OCI-LY1 (cell line): Measurements from ENCODE around the gene CA7.

ENCODE experiments used
- H2AFZ ChIP-seq: fragments of 200-600 bp; sonication (generic), shearing (Covaris generic); 2 replicates; pipeline ENCODE4 v1.6.0; 2014; ENCODE audit warnings: antibody characterized with exemption, mild to moderate bottlenecking, low read length
- H3F3A ChIP-seq: fragments of 200-600 bp; sonication (generic), shearing (Covaris generic); 2 replicates; pipeline ENCODE4 v1.6.0; 2014; ENCODE audit warnings: mild to moderate bottlenecking, antibody characterized with exemption, low read length, moderate library complexity; ENCODE audit not compliant: insufficient read depth
- H3K27ac ChIP-seq: fragments of 200-600 bp; sonication (generic); 2 replicates; pipeline ENCODE4 v1.5.1; 2014; ENCODE audit warnings: low read length, mixed run types, mild to moderate bottlenecking, low read depth; ENCODE audit not compliant: poor library complexity, severe bottlenecking
- H3K27me3 ChIP-seq: fragments of 200-600 bp; sonication (generic); 2 replicates; pipeline ENCODE4 v1.6.0; 2014; ENCODE audit warnings: antibody characterized with exemption, mild to moderate bottlenecking, low read length, moderate library complexity; ENCODE audit not compliant: insufficient read depth
- H3K36me3 ChIP-seq: fragments of 200-600 bp; sonication (generic); 2 replicates; pipeline ENCODE4 v1.6.1; 2014; ENCODE audit warnings: mild to moderate bottlenecking, antibody characterized with exemption, low read length, moderate library complexity, mixed read lengths; ENCODE audit not compliant: insufficient read depth
- H3K4me1 ChIP-seq: fragments of 200-600 bp; sonication (generic); 2 replicates; pipeline ENCODE4 v1.5.1; 2014; ENCODE audit warnings: mild to moderate bottlenecking, low read length, moderate library complexity; ENCODE audit not compliant: insufficient read depth, severe bottlenecking
- H3K4me2 ChIP-seq: fragments of 200-600 bp; sonication (generic), shearing (Covaris generic); 2 replicates; pipeline ENCODE4 v1.6.1; 2014; ENCODE audit warnings: low read length
- H3K4me3 ChIP-seq: fragments of 200-600 bp; sonication (generic); 2 replicates; pipeline ENCODE4 v1.5.1; 2014; ENCODE audit warnings: low read length, low read depth, mild to moderate bottlenecking, mixed read lengths; ENCODE audit not compliant: poor library complexity, severe bottlenecking
- H3K79me2 ChIP-seq: fragments of 200-600 bp; shearing (Covaris generic); 2 replicates; pipeline ENCODE4 v1.6.1; 2016; ENCODE audit warnings: mixed run types, low read length, mixed read lengths; ENCODE audit not compliant: insufficient read depth
- H3K9ac ChIP-seq: fragments of 200-600 bp; sonication (generic), shearing (Covaris generic); 2 replicates; pipeline ENCODE4 v1.6.1; 2014; ENCODE audit warnings: mild to moderate bottlenecking, low read length, mixed read lengths
- H3K9me2 ChIP-seq: fragments of 200-600 bp; sonication (generic), shearing (Covaris generic); 2 replicates; pipeline ENCODE4 v1.6.1; 2014; ENCODE audit warnings: low read depth, mild to moderate bottlenecking, low read length, mixed read lengths
- H3K9me3 ChIP-seq: fragments of 200-600 bp; shearing (Covaris generic); 2 replicates; pipeline ENCODE4 v1.6.1; 2014; ENCODE audit warnings: low read length, mixed read lengths
- H4K20me1 ChIP-seq: fragments of 200-600 bp; sonication (generic), shearing (Covaris generic); 2 replicates; pipeline ENCODE4 v1.6.0; 2016; ENCODE audit warnings: mild to moderate bottlenecking, low read length; ENCODE audit not compliant: insufficient read depth
- EZH2 ChIP-seq: fragments of 200-600 bp; sonication (generic), shearing (Covaris generic); IDR thresholded peaks from 2 replicates; pipeline ENCODE4 v1.8.0; 2017; ENCODE audit warnings: borderline replicate concordance, mixed run types, mild to moderate bottlenecking, antibody characterized with exemption, low read length, moderate library complexity, mixed read lengths
- TF ChIP-seq, protein P1 (sequence below): fragments of 200-600 bp; sonication (generic), shearing (Covaris generic); IDR thresholded peaks from 2 replicates; pipeline ENCODE4 v1.5.1; 2017; ENCODE audit warnings: mild to moderate bottlenecking, antibody characterized with exemption, low read length, moderate library complexity, mixed read lengths

The CA7 gene

DNA sequence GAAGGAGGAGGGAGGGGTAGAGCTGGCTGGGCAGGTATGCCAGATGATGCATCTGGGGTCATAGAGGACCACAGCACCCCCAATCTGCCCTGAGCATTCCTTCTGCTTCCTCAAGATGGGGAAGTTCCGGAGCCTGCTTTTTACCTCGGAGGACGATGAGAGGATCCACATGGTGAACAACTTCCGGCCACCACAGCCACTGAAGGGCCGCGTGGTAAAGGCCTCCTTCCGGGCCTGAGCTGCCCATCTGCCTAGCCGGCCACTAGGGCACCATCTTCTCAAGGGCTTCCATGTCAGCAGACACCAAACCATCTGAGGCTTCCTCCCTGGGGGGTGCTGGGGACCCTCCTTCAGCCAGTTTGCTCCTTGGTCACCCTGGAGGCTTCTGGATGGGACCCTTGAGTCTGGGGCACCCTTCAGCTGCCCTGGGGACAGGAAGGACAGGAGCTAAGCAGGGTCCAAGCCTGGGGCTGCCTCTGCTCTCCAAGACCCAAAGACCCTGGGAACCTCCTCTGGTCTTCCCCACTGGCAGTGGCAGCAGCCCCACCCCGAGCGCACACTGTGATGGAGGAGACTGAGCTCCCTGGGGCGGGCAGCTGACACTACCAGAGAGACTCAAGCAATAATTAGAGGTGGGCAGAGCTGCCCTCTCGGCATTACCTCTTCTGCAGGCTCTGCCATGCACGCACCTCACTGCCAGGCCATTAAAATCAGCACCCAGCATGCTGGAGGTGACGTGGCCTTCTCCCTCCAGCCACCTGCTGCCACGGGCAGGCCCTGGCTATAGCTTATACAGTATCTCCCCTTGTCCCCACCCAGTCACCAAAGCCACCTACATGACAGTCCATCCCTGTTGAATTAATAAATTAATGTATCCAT, 9.3 kb downstream of the CA7 start:
- no peaks in the 10 kb centered on the region for H3K4me1 ChIP-seq
- TF ChIP-seq EZH2 = no peak
- TF ChIP-seq, protein P1, sequence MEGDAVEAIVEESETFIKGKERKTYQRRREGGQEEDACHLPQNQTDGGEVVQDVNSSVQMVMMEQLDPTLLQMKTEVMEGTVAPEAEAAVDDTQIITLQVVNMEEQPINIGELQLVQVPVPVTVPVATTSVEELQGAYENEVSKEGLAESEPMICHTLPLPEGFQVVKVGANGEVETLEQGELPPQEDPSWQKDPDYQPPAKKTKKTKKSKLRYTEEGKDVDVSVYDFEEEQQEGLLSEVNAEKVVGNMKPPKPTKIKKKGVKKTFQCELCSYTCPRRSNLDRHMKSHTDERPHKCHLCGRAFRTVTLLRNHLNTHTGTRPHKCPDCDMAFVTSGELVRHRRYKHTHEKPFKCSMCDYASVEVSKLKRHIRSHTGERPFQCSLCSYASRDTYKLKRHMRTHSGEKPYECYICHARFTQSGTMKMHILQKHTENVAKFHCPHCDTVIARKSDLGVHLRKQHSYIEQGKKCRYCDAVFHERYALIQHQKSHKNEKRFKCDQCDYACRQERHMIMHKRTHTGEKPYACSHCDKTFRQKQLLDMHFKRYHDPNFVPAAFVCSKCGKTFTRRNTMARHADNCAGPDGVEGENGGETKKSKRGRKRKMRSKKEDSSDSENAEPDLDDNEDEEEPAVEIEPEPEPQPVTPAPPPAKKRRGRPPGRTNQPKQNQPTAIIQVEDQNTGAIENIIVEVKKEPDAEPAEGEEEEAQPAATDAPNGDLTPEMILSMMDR = no peak
- H3K79me2 ChIP-seq = no peaks in the 10 kb centered on the region
- no peaks in the 10 kb centered on the region for H3K36me3 ChIP-seq
- no peaks in the 10 kb centered on the region for H4K20me1 ChIP-seq
- H3K4me3 ChIP-seq = no peak overlapping the region
- H3K9ac ChIP-seq = no peak overlapping the region
- H3K27ac ChIP-seq = no peak overlapping the region
- no peak overlapping the region for H3K4me2 ChIP-seq
- H2AFZ ChIP-seq = no peak overlapping the region
- H3F3A ChIP-seq = no peaks in the 10 kb centered on the region
- no peaks in the 10 kb centered on the region for H3K27me3 ChIP-seq
- no peaks in the 10 kb centered on the region for H3K9me3 ChIP-seq
- H3K9me2 ChIP-seq = no peaks in the 10 kb centered on the region

DNA sequence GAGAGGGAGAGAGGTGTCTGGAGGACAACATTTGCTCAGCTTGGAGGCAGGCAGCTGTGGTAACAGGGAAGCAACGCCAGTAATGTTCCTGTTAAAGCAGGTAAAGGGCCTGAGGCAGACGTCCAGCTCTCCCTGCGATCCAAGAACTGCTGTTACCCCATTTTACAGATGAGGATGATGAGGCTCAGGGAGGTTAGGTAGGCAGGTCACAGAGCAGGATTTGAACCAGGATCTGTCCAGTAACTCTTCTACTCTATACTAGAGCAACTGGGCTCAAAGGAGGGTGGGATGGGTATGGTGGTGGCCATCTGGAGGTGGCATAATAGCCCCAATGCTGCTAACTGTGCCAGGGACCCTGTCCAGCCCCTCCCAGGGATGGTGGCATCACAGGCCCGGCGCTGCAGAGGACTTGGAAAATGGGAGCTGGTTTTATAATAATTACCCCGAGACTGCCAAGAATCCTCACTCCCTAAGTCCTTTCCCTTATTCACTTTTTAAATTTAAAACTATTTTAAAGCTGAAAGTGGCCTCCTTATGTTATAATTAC, 12.0 kb downstream of the CA7 start:
- Histone ChIP-seq H3K9me3 (no peaks in the 10 kb centered on the region), H3K79me2 (no peaks in the 10 kb centered on the region), H3K27ac (no peak overlapping the region), H3K9ac (no peak overlapping the region), H2AFZ (no peak overlapping the region), H3K9me2 (no peaks in the 10 kb centered on the region), H3K4me2 (no peak overlapping the region), H3K36me3 (no peaks in the 10 kb centered on the region), H3F3A (no peaks in the 10 kb centered on the region), H4K20me1 (no peaks in the 10 kb centered on the region), H3K4me1 (no peaks in the 10 kb centered on the region), H3K27me3 (no peaks in the 10 kb centered on the region), H3K4me3 (no peak overlapping the region)
- TF ChIP-seq, protein P1 = no peak
- TF ChIP-seq EZH2 = no peak

DNA sequence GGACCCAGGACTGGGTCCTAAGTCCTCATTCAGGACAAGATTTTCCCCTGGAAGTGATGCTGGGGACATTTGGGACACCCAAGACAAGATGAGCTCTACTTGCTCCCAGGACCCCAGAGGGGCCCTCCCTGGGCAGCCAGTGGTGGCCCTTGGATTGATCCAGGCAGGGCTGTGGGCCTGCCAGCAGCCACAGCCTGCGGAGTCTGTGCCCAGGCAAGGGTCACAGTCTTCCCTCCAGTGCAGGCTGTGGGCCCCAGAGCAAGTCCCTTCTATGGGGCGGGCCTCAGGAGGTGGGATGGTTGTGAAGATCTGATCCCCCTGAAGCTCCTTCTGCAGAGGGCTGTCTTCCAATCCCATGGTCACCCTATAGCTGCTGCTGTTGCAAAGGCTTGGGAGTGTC, 12.6 kb downstream of the CA7 start:
- Histone ChIP-seq H3F3A (no peaks in the 10 kb centered on the region), H3K9me3 (no peaks in the 10 kb centered on the region), H3K79me2 (no peaks in the 10 kb centered on the region), H3K27ac (no peak overlapping the region), H3K4me2 (no peak overlapping the region), H3K27me3 (no peaks in the 10 kb centered on the region), H3K9ac (no peak overlapping the region), H4K20me1 (no peaks in the 10 kb centered on the region), H2AFZ (no peak overlapping the region), H3K4me1 (no peaks in the 10 kb centered on the region), H3K36me3 (no peaks in the 10 kb centered on the region), H3K9me2 (no peaks in the 10 kb centered on the region), H3K4me3 (no peak overlapping the region)
- TF ChIP-seq, protein P1 = no peak
- no peak for TF ChIP-seq EZH2
